Activated CD4-positive, alpha-beta T cell treated with anti-CD3 and anti-CD28 coated beads for 4 hours (primary cell): ENCODE data around the gene SLC9A9.
"Not testable (repeated sequence)": the region's sequence is repeated elsewhere in the genome, so short reads cannot be mapped to it uniquely, and the experiment has no call there.

Experiments
- DNase-seq, 2 donors: peaks; one replicate each; pipeline ENCODE4 v3.0.0-alpha.2; 2020

Gene SLC9A9

DNA sequence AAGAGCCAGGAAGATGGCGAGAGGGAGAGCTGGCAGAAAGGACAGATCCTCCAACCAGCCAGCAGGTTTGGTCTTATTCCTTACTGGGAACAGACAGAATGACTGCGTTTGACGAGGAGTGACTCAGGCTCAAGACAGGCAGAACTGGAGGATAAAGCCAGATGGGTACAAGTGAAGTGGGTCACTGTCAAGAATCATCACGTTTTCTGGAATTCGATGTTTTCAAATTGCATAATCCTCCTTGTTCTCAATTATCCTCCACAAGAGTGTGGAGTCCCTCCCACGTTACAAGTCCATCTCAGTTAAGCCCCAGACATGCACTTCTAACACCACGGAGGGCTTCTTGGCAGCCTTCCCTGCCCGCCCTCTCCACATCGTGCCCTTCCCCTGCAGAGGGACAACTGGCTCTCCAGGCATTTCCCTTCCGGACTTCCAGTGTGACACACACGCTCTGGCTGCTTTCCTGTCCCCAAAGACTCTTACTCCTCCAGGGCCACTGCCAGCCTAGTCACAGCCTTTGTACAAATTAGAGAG lies 545.6 kb downstream of the SLC9A9 start:
- no peak for DNase-seq

DNA sequence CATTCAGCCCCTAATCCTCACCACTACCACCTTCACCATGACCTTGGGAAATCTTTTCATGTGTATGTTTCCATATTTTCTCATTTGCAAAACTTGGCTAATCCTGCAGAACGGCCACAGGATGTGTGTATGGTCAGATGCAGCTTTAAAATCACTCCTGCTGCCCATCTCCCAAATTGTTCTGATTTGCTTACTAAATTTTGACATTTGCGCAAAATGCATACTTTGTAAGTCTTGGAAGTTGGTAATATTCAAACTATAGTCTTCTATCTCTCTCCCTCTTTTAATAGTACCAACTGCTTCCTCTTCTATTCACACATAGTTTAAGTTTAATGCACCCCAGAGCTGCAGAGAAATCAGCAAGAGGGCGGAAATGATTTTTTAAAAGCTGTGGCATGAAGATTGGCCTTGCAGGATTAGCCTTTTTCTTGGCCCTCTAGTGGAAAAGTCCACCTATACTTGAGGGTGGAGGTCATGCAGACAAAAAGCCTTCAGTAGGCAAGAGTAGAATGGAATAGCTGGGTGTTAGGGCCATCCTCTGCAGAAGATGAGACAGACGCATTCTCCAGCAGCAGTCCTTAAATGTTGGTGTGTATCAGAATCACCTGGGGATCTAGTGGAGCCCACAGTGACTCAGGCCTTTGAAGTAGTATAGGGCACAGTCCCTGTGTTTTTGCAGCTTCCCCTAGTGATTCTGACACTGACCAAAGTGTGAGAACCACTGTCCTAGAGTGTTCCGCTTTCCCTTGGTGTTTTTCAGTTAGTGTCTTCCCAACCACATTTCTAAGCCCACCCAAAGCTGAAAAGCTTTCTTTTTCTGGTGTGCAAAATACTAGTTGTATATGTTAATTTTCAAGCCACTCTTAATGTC lies 547.0 kb downstream of the SLC9A9 start:
- DNase-seq, result no peak

- no peak for DNase-seq
Measured at GRCh38 chr3:143298886-143299535, 549.3 kb downstream of the SLC9A9 start.

DNA sequence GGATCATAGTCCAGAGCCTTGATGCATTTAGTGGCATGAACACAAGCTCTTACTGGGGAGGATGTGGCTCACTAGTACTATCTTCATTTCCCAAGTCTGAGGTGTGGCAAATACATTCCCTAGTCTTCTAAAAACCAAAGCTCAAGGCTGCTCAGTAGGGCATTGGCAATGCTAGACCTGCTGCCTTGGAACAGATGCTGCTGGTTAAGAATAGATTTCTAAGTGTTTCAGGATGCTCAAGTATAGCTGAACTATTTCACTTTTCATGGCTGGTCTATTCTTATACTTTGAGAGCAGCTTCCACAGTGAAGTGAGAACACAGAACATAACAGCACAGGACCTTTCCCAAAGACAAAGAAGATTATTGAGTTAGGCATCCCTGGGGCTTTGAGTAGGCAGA lies 549.9 kb downstream of the SLC9A9 start:
- no peak for DNase-seq

DNA sequence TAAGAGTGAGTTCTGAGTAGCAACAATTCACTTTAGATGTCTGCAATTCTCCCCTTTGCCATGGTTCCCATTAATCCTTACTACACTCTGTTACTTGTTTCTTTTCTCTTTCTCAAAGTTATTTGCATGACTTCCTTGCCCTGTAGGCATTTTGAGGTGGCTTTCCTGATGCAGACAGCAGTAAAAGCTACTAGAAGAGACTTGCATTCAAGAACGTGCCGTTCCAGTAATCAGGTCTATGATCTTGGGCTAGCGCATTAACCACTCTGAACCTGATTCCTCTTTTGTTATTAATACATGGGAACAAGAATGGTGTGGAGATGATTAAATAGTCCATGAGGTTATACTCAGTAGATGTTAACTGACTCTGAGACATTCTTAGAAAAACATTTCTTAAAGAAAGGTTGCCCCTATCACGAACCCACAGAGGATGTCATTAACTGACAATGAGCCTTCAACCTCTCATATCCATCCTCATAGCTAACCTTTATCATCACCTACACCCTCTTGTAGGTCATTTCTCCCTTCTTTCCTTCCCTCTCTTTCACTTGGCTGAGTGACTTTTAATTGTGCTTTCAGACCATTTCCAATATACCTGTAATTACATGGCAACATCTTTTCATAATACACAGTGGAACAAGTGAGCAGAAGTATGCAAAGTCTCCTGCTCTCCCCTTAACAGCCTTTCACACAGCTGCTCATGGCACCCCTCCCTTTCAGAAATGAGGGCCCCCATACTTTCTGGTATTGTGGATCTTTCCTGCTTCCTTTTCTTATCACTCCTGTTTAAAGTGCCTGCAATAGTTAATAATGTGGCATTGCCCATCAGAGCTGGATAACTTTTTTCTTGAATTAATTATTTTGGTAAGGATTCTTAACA lies 552.8 kb downstream of the SLC9A9 start:
- DNase-seq, result no peak

- DNase-seq, result no peak
Measured at GRCh38 chr3:143294188-143294587, 554.1 kb downstream of the SLC9A9 start.

GRCh38 chr3:143291836-143292447 lies 556.3 kb downstream of the SLC9A9 start:
- DNase-seq, result no peak

- DNase-seq, result no peak
Measured at GRCh38 chr3:143288944-143289343, 559.3 kb downstream of the SLC9A9 start.

- DNase-seq, result no peak
Measured at GRCh38 chr3:143287403-143287802, 560.9 kb downstream of the SLC9A9 start.

DNA sequence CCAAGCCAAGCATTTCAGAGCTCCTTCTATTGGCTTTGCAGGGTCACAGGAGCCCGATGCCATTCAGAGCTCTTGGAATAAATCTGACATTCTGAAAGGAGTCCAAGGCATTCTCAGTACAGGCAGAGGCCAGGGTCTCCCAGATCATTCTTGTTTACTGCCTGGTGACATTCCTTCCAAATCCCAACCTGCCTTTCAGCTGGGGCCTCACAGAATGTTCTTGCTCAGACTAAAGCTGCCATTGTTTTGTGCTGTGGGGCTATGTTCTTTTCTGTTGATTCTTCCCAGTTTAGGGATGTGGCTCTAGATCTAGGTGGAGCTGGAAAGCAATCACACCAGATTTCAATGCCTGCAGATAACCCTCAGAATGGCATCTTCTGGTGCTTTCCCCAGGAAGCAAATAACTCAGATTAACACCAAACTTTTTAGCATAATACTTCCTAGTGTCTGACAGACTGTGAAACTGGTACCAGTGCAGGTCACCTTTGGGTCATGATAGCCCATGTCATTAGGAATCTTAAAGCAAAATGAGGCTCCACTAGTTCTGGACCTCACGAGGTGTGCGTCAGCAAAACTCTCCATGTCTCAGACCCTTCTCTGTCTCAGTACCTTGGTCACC lies 561.8 kb downstream of the SLC9A9 start:
- DNase-seq, result no peak

DNA sequence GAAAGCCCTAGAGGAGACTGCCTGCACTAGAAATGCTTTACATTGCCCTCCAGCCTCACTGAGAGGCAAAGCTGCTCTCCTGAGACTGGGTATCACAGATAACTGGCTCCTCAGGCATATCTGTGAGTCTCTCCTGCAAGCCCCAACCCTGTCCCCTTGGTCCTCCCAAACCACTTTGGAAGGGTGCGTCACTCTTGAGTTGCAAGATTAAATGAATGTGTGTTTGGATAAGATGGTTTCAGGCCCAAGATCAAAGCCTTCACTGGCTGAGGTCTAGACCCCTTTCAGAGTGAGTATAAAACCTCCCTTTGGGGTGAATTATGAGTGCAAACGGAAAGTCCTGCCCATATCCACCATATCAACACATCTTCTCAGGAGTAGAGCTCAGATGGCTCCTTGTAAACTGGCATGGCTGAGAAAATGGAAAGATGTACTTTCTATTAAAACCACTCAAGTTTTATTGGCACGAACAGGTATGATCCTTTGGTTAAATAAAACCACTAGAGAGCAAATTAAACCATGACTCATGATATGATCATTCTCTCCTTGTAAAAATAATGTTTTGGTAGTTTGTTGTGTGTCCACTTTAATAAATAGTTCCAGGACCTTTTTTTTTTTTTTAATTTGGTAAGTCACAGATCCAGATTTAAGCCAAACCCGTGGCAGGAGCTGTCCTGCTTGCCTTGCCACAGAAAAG lies 564.7 kb downstream of the SLC9A9 start:
- no peak for DNase-seq

DNA sequence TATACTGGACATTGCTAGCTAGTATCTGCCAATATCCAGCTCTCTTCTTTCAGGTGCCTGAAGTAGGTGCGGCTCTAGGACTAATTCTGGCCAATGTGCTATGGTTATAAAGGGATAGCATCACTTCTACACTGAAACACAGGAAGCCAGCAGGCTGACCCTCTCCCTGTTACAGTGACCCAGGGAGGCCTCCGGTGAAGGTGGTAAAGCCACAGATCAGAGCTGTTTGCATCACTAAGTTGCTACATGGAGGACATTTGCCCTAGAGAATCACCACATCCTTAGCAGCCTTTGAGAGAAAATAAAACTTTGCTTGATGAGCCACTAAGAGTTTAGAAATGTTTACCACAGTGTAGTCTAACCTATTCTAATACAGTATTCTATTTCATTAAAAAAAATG lies 567.3 kb downstream of the SLC9A9 start:
- no peak for DNase-seq

- DNase-seq, result not testable (repeated sequence)
Measured at GRCh38 chr3:143279567-143279966, 568.7 kb downstream of the SLC9A9 start.

DNA sequence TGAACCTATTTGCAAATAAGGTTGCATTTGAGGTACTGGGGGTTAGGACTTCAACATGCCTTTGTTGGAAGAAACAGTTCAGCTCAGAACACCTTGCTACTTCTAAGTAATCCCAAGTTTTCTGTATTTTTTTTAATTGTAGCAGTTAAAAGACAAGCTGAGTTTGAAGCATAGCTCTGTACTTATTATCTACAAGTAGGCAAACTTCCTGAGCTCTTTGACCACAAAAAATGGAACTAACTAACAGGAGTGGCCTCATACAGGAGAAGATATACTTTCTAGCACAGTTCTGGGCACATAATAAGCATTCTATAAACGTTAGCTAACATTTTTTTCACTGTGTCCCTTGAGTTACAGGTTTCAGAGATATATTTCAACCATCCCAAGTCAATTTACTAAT lies 569.5 kb downstream of the SLC9A9 start:
- no peak for DNase-seq

GRCh38 chr3:143277531-143277930 lies 570.7 kb downstream of the SLC9A9 start:
- DNase-seq, result no peak

GRCh38 chr3:143276592-143276991 lies 571.7 kb downstream of the SLC9A9 start:
- no peak for DNase-seq

DNA sequence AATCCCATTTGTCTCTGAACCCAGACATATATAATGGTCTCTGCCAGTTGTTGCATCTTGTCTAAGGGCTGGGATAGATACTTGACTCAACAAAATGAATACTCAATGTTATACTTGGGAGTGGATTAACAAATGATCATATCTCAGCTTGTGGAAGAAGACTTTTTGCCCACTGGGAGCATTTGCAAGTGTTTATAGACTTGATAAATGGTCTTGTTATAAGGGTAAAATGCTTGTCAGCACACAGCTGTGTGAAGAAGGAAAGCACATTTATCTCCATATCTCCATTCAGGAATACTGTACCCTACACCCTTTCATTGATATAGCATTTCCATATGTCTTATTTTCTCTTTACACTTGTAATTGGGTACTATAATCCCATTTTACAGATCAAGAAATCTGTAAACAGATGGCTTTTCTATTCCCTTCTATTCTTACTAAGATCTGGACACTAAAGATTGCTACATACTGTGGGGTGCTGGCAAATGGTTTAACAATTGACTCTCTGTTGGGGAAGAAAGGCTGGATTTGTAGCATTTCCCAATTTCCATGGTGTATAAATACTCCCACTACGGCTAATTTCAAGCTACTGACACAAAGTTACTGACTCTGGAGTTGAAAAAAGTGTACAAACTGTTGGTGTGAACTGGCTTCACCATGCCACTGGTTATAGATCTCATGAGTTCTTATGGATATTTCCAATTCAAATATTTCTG lies 574.1 kb downstream of the SLC9A9 start:
- DNase-seq, result no peak

DNA sequence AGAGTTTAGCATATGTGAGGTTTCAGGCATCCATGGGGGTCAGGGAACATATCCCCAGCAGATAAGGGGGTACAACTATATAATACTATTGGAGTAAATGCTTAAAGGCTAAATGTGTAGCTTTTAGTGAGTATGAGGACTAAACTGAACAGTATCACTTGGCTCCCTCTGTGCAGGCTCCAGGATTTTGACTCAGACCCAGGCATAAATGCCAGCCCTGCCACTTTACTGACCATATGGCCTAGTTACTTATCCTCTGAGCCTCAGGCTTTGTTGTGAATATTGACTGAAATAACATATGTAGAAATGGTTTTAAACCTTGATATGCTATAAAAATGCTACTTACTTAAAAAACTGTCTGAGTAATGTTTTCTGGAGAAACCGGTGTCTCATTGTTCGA lies 577.1 kb downstream of the SLC9A9 start:
- no peak for DNase-seq

- no peak for DNase-seq
Measured at GRCh38 chr3:143269741-143270140, 578.5 kb downstream of the SLC9A9 start.

DNA sequence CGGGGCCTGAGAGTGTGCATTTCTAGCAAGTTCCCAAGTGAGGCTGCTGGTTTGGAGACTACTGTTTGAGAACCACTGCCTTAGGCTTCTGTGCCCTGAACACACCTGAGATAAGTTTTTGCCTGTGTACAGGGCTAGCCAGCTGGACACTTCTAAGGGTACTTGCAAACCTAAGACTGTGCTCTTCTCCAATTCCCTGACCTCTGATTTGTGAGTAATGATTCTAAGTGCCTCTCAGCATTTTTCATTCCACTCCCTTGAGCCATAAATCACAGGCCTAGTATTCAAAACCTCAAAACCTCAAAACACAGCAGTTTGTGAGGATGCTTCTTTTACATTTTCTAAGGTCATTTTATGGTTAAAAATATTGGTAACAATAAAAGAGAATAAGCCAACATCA lies 580.3 kb downstream of the SLC9A9 start:
- no peak for DNase-seq

- DNase-seq, result no peak
Measured at GRCh38 chr3:143266927-143267326, 581.3 kb downstream of the SLC9A9 start.
